ENCODE data around the gene GOLPH3. TPM values are rescaled to one million over a fixed set of nuclear protein-coding genes. Genes with fewer than 3 reads are reported as not detected.
A peak's percentile ranks its signal among the peaks of the same experiment; 100 is the strongest.

The GOLPH3 gene
- total and polyA plus RNA-seq, 5 donors, result 40.4 to 76.4 (median 56.2) TPM

- 87% methylated on average over 5 of the region's 5 CpGs for WGBS
- DNase-seq (no peak), ATAC-seq (no peak)
- Histone ChIP-seq H3K4me1 (ENCODE audit: control insufficient read depth, insufficient read depth, low read length) (peaks cover 2% of the 10 kb centered on the region), H3K9me3 (ENCODE audit: control insufficient read depth, low read length) (no peaks in the 10 kb centered on the region), H3K27ac (ENCODE audit: low read length) (no peak overlapping the region), H3K27me3 (ENCODE audit: control insufficient read depth, insufficient read depth) (no peaks in the 10 kb centered on the region), H3K4me3 (ENCODE audit: low read length) (no peak overlapping the region)
- intact Hi-C loops (cut with DNase I), result no loop called here
Measured at GRCh38 chr5:32110111-32110696, 63.9 kb downstream of the GOLPH3 start.

- peak in 1 of 2 donors; percentile 34 for ATAC-seq
- no peak for DNase-seq
- Histone ChIP-seq H3K4me1 (ENCODE audit: control insufficient read depth, insufficient read depth, low read length) (peaks cover 2% of the 10 kb centered on the region), H3K4me3 (ENCODE audit: low read length) (no peak overlapping the region), H3K9me3 (ENCODE audit: control insufficient read depth, low read length) (no peaks in the 10 kb centered on the region), H3K27ac (ENCODE audit: low read length) (no peak overlapping the region), H3K27me3 (ENCODE audit: control insufficient read depth, insufficient read depth) (no peaks in the 10 kb centered on the region)
- WGBS, result 82% methylated on average over 10 of the region's 10 CpGs
- intact Hi-C loops (cut with DNase I), result no loop called here
Measured at GRCh38 chr5:32109236-32109635, 64.9 kb downstream of the GOLPH3 start.

DNA sequence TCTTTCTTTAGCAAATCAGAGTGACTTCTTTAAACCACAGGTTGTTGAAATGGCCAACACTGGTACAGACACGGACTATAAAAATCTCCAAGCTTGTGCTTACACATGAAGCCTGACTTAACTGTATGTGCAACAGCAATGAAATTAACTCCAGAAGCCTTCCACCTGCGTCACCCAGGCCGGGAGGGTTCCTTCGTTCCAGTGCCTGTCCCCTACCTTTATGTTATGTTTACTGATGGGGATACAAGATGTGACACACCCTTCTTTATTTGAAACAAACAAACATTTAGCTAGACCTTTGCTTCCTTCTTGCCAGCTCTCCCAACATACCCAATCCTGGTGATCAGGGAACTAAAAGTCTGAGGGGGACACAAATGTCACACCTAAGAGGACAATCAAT is 66.0 kb downstream of the GOLPH3 start:
- ATAC-seq (no peak), DNase-seq (no peak)
- Histone ChIP-seq H3K4me3 (ENCODE audit: low read length) (no peak overlapping the region), H3K4me1 (ENCODE audit: control insufficient read depth, insufficient read depth, low read length) (peaks cover 2% of the 10 kb centered on the region), H3K9me3 (ENCODE audit: control insufficient read depth, low read length) (no peaks in the 10 kb centered on the region), H3K27me3 (ENCODE audit: control insufficient read depth, insufficient read depth) (no peaks in the 10 kb centered on the region), H3K27ac (ENCODE audit: low read length) (no peak overlapping the region)
- 82% methylated on average over 4 of the region's 4 CpGs for WGBS
- intact Hi-C loops (cut with DNase I), result no loop called here

DNA sequence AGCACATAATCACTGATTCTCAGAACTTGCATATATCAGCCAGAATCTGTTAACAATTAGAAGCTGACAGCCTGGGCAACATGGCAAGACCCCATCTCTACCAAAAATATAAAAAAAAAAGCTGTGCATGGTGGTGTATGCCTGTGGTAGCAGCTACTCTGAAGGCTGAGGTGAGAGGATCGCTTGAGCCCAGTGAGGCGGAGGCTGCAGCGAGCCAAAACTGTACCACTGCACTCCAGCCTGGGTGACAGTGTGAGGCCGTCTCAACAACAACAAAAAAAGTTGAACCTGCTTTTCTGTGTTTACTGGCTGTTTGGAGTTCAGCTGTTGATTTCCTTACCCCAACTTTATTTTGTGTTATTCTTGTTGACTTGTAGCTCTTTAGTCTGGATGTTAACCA is 66.8 kb downstream of the GOLPH3 start:
- Histone ChIP-seq H3K4me1 (ENCODE audit: control insufficient read depth, insufficient read depth, low read length) (peaks cover 2% of the 10 kb centered on the region), H3K4me3 (ENCODE audit: low read length) (no peak overlapping the region), H3K9me3 (ENCODE audit: control insufficient read depth, low read length) (no peaks in the 10 kb centered on the region), H3K27ac (ENCODE audit: low read length) (no peak overlapping the region), H3K27me3 (ENCODE audit: control insufficient read depth, insufficient read depth) (no peaks in the 10 kb centered on the region)
- DNase-seq (no peak), ATAC-seq (no peak)
- WGBS, result 95% methylated on average over 4 of the region's 4 CpGs
- intact Hi-C loops (cut with DNase I), result no loop called here

DNA sequence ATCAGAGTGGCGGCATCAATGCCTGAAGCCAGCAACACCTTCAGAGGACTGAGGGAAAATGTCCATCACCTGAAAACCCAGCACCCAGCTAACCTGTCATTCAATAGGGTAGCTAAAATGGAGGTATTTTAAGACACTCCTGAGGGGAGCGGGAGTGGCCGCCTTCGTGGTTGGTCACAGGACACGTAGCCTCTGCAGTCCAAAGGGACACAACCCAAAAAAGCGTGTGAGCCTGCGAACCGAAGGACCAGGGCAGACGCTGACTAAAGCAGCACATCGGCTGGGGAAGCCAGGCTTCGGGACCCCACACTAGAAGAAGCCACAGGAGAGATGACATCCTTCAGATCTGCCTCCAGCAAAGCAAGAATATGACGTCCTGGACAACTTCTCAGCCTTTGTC is 70.6 kb downstream of the GOLPH3 start:
- Histone ChIP-seq H3K27ac (ENCODE audit: low read length) (no peak overlapping the region), H3K4me1 (ENCODE audit: control insufficient read depth, insufficient read depth, low read length) (peaks cover 3% of the 10 kb centered on the region), H3K27me3 (ENCODE audit: control insufficient read depth, insufficient read depth) (no peaks in the 10 kb centered on the region), H3K9me3 (ENCODE audit: control insufficient read depth, low read length) (peaks cover 2% of the 10 kb centered on the region), H3K4me3 (ENCODE audit: low read length) (no peak overlapping the region)
- ATAC-seq (no peak), DNase-seq (no peak)
- 95% methylated on average over 12 of the region's 12 CpGs for WGBS
- intact Hi-C loops (cut with DNase I), result no loop called here

DNA sequence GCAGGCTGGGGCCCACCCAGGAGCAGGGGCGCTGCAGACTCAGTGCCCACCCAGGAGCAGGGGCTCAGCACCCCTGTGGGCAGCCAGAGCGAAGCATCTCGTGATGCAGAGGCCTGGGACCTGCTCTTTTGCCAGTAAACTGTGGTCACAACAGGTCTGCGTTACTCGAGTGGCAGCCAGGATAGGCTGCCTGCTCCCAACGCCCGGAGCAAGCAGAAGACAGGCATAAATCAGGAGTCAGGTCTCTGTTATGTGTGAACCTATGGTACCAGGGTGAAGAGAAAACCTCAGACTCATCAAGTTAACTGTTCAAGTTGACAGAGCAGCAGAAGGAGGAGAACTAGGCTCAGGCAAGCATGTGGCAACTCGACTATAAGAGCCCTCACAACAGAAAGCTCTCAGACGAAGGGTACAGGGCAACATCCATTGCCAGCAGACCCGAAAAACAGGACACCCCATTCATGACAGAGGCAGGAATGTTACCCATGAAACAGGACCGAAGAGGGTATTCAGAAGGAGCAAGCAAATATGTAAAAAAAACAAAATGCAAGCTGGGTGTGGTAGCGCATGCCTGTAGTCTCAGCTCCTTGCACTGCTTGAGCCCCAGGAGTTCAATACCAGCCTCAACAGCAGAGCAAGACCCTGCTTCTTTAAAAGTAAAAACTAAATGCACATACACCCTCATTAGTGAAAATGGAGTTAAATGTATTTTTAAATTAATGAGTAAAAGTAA is 71.7 kb downstream of the GOLPH3 start:
- no peak overlapping the region for H3K4me3 ChIP-seq (ENCODE audit: low read length)
- no peaks in the 10 kb centered on the region for H3K27me3 ChIP-seq (ENCODE audit: control insufficient read depth, insufficient read depth)
- H3K27ac ChIP-seq (ENCODE audit: low read length), result no peak overlapping the region
- peaks cover 3% of the 10 kb centered on the region for H3K4me1 ChIP-seq (ENCODE audit: control insufficient read depth, insufficient read depth, low read length)
- DNase-seq, result no peak
- 87% methylated on average over 12 of the region's 12 CpGs for WGBS
- ATAC-seq, result no peak
- H3K9me3 ChIP-seq (ENCODE audit: control insufficient read depth, low read length), result peaks cover 2% of the 10 kb centered on the region
- intact Hi-C loops (cut with DNase I), result no loop called here

GRCh38 chr5:32100691-32101302 is 73.3 kb downstream of the GOLPH3 start:
- no peak for DNase-seq
- Histone ChIP-seq H3K27ac (ENCODE audit: low read length) (peak overlapping the region; percentile 74), H3K4me1 (ENCODE audit: control insufficient read depth, insufficient read depth, low read length) (peaks cover 3% of the 10 kb centered on the region), H3K4me3 (ENCODE audit: low read length) (no peak overlapping the region), H3K9me3 (ENCODE audit: control insufficient read depth, low read length) (peaks cover 2% of the 10 kb centered on the region), H3K27me3 (ENCODE audit: control insufficient read depth, insufficient read depth) (no peaks in the 10 kb centered on the region)
- intact Hi-C loops (cut with DNase I), result no loop called here
- ATAC-seq, result no peak
- WGBS, result 89% methylated on average over 8 of the region's 8 CpGs

- no peak for DNase-seq
- Histone ChIP-seq H3K9me3 (ENCODE audit: control insufficient read depth, low read length) (peaks cover 2% of the 10 kb centered on the region), H3K4me3 (ENCODE audit: low read length) (no peak overlapping the region), H3K27me3 (ENCODE audit: control insufficient read depth, insufficient read depth) (no peaks in the 10 kb centered on the region), H3K27ac (ENCODE audit: low read length) (peak overlapping the region; percentile 78), H3K4me1 (ENCODE audit: control insufficient read depth, insufficient read depth, low read length) (peaks cover 4% of the 10 kb centered on the region)
- intact Hi-C loops (cut with DNase I), result no loop called here
- ATAC-seq, result peak; percentile 19 to 24
- WGBS, result 60% methylated on average over 6 of the region's 6 CpGs
Measured at GRCh38 chr5:32100230-32100629, 73.9 kb downstream of the GOLPH3 start.

GRCh38 chr5:32099486-32100035 is 74.6 kb downstream of the GOLPH3 start:
- Histone ChIP-seq H3K9me3 (ENCODE audit: control insufficient read depth, low read length) (peaks cover 2% of the 10 kb centered on the region), H3K4me3 (ENCODE audit: low read length) (no peak overlapping the region), H3K27me3 (ENCODE audit: control insufficient read depth, insufficient read depth) (no peaks in the 10 kb centered on the region), H3K4me1 (ENCODE audit: control insufficient read depth, insufficient read depth, low read length) (peaks cover 8% of the 10 kb centered on the region), H3K27ac (ENCODE audit: low read length) (peak overlapping the region; percentile 78)
- WGBS, result 59% methylated on average over 9 of the region's 9 CpGs
- no peak for DNase-seq
- intact Hi-C loops (cut with DNase I), result loop anchor here in 2 of 4 donors (5.0 to 10.0 kb wide), 2 partner anchors 272 to 515 kb away; no protein-coding TSS in a partner anchor
- ATAC-seq, result no peak

GRCh38 chr5:32098890-32099310 is 75.2 kb downstream of the GOLPH3 start:
- 45% methylated on average over 11 of the region's 11 CpGs for WGBS
- no peaks in the 10 kb centered on the region for H3K27me3 ChIP-seq (ENCODE audit: control insufficient read depth, insufficient read depth)
- no peak overlapping the region for H3K4me3 ChIP-seq (ENCODE audit: low read length)
- ATAC-seq (peak; percentile 23 to 43), DNase-seq (no peak)
- intact Hi-C loops (cut with DNase I), result loop anchor here in 2 of 4 donors (5.0 to 10.0 kb wide), 2 partner anchors 272 to 514 kb away; no protein-coding TSS in a partner anchor
- peaks cover 2% of the 10 kb centered on the region for H3K9me3 ChIP-seq (ENCODE audit: control insufficient read depth, low read length)
- peaks cover 8% of the 10 kb centered on the region for H3K4me1 ChIP-seq (ENCODE audit: control insufficient read depth, insufficient read depth, low read length)
- peak overlapping the region; percentile 78 for H3K27ac ChIP-seq (ENCODE audit: low read length)

GRCh38 chr5:32098291-32098690 is 75.8 kb downstream of the GOLPH3 start:
- Histone ChIP-seq H3K27me3 (ENCODE audit: control insufficient read depth, insufficient read depth) (no peaks in the 10 kb centered on the region), H3K9me3 (ENCODE audit: control insufficient read depth, low read length) (peaks cover 2% of the 10 kb centered on the region), H3K4me1 (ENCODE audit: control insufficient read depth, insufficient read depth, low read length) (peaks cover 8% of the 10 kb centered on the region), H3K27ac (ENCODE audit: low read length) (no peak overlapping the region), H3K4me3 (ENCODE audit: low read length) (no peak overlapping the region)
- ATAC-seq (peak; percentile 64 to 73), DNase-seq (peak; percentile 54 to 77 (median 72))
- intact Hi-C loops (cut with DNase I), result loop anchor here in 2 of 4 donors (5.0 to 10.0 kb wide), 2 partner anchors 271 to 513 kb away; no protein-coding TSS in a partner anchor
- 54% methylated on average over 9 of the region's 9 CpGs for WGBS
